ENCODE results near the gene PLA2G7. TPM values are rescaled to one million over a fixed set of nuclear protein-coding genes. Genes with fewer than 3 reads are reported as not detected.
"Not testable (repeated sequence)": the region's sequence is repeated elsewhere in the genome, so short reads cannot be mapped to it uniquely, and the experiment has no call there.

PLA2G7 gene
- polyA plus RNA-seq, 2 donors: 0.12 TPM

GRCh38 chr6:46772016-46772415 is 36.8 kb upstream of the PLA2G7 start:
- no peak overlapping the region for H3K27ac ChIP-seq (ENCODE audit: low read depth in 2 of 2, low read length in 1 of 2)
- H3K4me3 ChIP-seq (ENCODE audit: low read depth in 1 of 2, low read length in 2 of 2): no peak overlapping the region
- 88 to 91% methylated on average over 1 of the region's 1 CpG for WGBS, 2 donors
- H3K9me3 ChIP-seq (ENCODE audit: control insufficient read depth in 2 of 2, insufficient read depth in 1 of 2, low read depth in 1 of 2, low read length in 1 of 2): no peaks in the 10 kb centered on the region
- no peaks in the 10 kb centered on the region for H3K4me1 ChIP-seq (ENCODE audit: control insufficient read depth in 2 of 2, insufficient read depth in 2 of 2, low read length in 1 of 2)
- H3K27me3 ChIP-seq (ENCODE audit: control insufficient read depth in 1 of 2, insufficient read depth in 2 of 2, low read length in 2 of 2): no peaks in the 10 kb centered on the region
- no peaks in the 10 kb centered on the region for H3K36me3 ChIP-seq (ENCODE audit: control insufficient read depth in 2 of 2, insufficient read depth in 2 of 2, low read length in 1 of 2)

GRCh38 chr6:46764961-46765360 is 29.8 kb upstream of the PLA2G7 start:
- no peaks in the 10 kb centered on the region for H3K9me3 ChIP-seq (ENCODE audit: control insufficient read depth in 2 of 2, insufficient read depth in 1 of 2, low read depth in 1 of 2, low read length in 1 of 2)
- WGBS, 2 donors: 92 to 94% methylated on average over 5 of the region's 5 CpGs
- no peaks in the 10 kb centered on the region for H3K4me1 ChIP-seq (ENCODE audit: control insufficient read depth in 2 of 2, insufficient read depth in 2 of 2, low read length in 1 of 2)
- no peak overlapping the region for H3K27ac ChIP-seq (ENCODE audit: low read depth in 2 of 2, low read length in 1 of 2)
- no peaks in the 10 kb centered on the region for H3K27me3 ChIP-seq (ENCODE audit: control insufficient read depth in 1 of 2, insufficient read depth in 2 of 2, low read length in 2 of 2)
- no peak overlapping the region for H3K4me3 ChIP-seq (ENCODE audit: low read depth in 1 of 2, low read length in 2 of 2)
- H3K36me3 ChIP-seq (ENCODE audit: control insufficient read depth in 2 of 2, insufficient read depth in 2 of 2, low read length in 1 of 2): no peaks in the 10 kb centered on the region

GRCh38 chr6:46764280-46764679 is 29.1 kb upstream of the PLA2G7 start:
- not testable (repeated sequence) for H3K27ac ChIP-seq (ENCODE audit: low read depth in 2 of 2, low read length in 1 of 2); H3K4me3 ChIP-seq (ENCODE audit: low read depth in 1 of 2, low read length in 2 of 2); H3K36me3 ChIP-seq (ENCODE audit: control insufficient read depth in 2 of 2, insufficient read depth in 2 of 2, low read length in 1 of 2); H3K27me3 ChIP-seq (ENCODE audit: control insufficient read depth in 1 of 2, insufficient read depth in 2 of 2, low read length in 2 of 2); H3K4me1 ChIP-seq (ENCODE audit: control insufficient read depth in 2 of 2, insufficient read depth in 2 of 2, low read length in 1 of 2); H3K9me3 ChIP-seq (ENCODE audit: control insufficient read depth in 2 of 2, insufficient read depth in 1 of 2, low read depth in 1 of 2, low read length in 1 of 2)
- 93 to 95% methylated on average over 10 of the region's 10 CpGs for WGBS, 2 donors

- no peaks in the 10 kb centered on the region for H3K4me1 ChIP-seq (ENCODE audit: control insufficient read depth in 2 of 2, insufficient read depth in 2 of 2, low read length in 1 of 2)
- 80 to 84% methylated on average over 2 of the region's 2 CpGs for WGBS, 2 donors
- no peak overlapping the region for H3K4me3 ChIP-seq (ENCODE audit: low read depth in 1 of 2, low read length in 2 of 2)
These were observed 28.3 kb upstream of the PLA2G7 start for GRCh38 chr6:46763466-46763865.

GRCh38 chr6:46760925-46761324 is 25.8 kb upstream of the PLA2G7 start:
- Histone ChIP-seq H3K9me3 (ENCODE audit: control insufficient read depth in 2 of 2, insufficient read depth in 1 of 2, low read depth in 1 of 2, low read length in 1 of 2) (no peaks in the 10 kb centered on the region), H3K4me1 (ENCODE audit: control insufficient read depth in 2 of 2, insufficient read depth in 2 of 2, low read length in 1 of 2) (peaks cover 0 to 2% of the 10 kb centered on the region in 2 donors), H3K27ac (ENCODE audit: low read depth in 2 of 2, low read length in 1 of 2) (no peak overlapping the region), H3K36me3 (ENCODE audit: control insufficient read depth in 2 of 2, insufficient read depth in 2 of 2, low read length in 1 of 2) (no peaks in the 10 kb centered on the region), H3K4me3 (ENCODE audit: low read depth in 1 of 2, low read length in 2 of 2) (no peak overlapping the region), H3K27me3 (ENCODE audit: control insufficient read depth in 1 of 2, insufficient read depth in 2 of 2, low read length in 2 of 2) (no peaks in the 10 kb centered on the region)
- WGBS, 2 donors: 64 to 73% methylated on average over 3 of the region's 3 CpGs

More at GRCh38 chr6:46763466-46763865, 28.3 kb upstream of the PLA2G7 start:
- Histone ChIP-seq H3K9me3 (ENCODE audit: control insufficient read depth in 2 of 2, insufficient read depth in 1 of 2, low read depth in 1 of 2, low read length in 1 of 2) (no peaks in the 10 kb centered on the region), H3K27ac (ENCODE audit: low read depth in 2 of 2, low read length in 1 of 2) (no peak overlapping the region), H3K36me3 (ENCODE audit: control insufficient read depth in 2 of 2, insufficient read depth in 2 of 2, low read length in 1 of 2) (no peaks in the 10 kb centered on the region), H3K27me3 (ENCODE audit: control insufficient read depth in 1 of 2, insufficient read depth in 2 of 2, low read length in 2 of 2) (no peaks in the 10 kb centered on the region)

- Histone ChIP-seq H3K9me3 (ENCODE audit: control insufficient read depth in 2 of 2, insufficient read depth in 1 of 2, low read depth in 1 of 2, low read length in 1 of 2) (no peaks in the 10 kb centered on the region), H3K4me1 (ENCODE audit: control insufficient read depth in 2 of 2, insufficient read depth in 2 of 2, low read length in 1 of 2) (peaks cover 0 to 2% of the 10 kb centered on the region in 2 donors), H3K36me3 (ENCODE audit: control insufficient read depth in 2 of 2, insufficient read depth in 2 of 2, low read length in 1 of 2) (no peaks in the 10 kb centered on the region), H3K27me3 (ENCODE audit: control insufficient read depth in 1 of 2, insufficient read depth in 2 of 2, low read length in 2 of 2) (no peaks in the 10 kb centered on the region), H3K4me3 (ENCODE audit: low read depth in 1 of 2, low read length in 2 of 2) (no peak overlapping the region), H3K27ac (ENCODE audit: low read depth in 2 of 2, low read length in 1 of 2) (no peak overlapping the region)
- 92 to 93% methylated on average over 4 of the region's 4 CpGs for WGBS, 2 donors
These were observed 24.0 kb upstream of the PLA2G7 start for GRCh38 chr6:46758960-46759753.

GRCh38 chr6:46757214-46757596 is 22.0 kb upstream of the PLA2G7 start:
- Histone ChIP-seq H3K27ac (ENCODE audit: low read depth in 2 of 2, low read length in 1 of 2) (no peak overlapping the region), H3K9me3 (ENCODE audit: control insufficient read depth in 2 of 2, insufficient read depth in 1 of 2, low read depth in 1 of 2, low read length in 1 of 2) (no peaks in the 10 kb centered on the region), H3K4me1 (ENCODE audit: control insufficient read depth in 2 of 2, insufficient read depth in 2 of 2, low read length in 1 of 2) (peaks cover 0 to 2% of the 10 kb centered on the region in 2 donors), H3K36me3 (ENCODE audit: control insufficient read depth in 2 of 2, insufficient read depth in 2 of 2, low read length in 1 of 2) (no peaks in the 10 kb centered on the region), H3K4me3 (ENCODE audit: low read depth in 1 of 2, low read length in 2 of 2) (no peak overlapping the region), H3K27me3 (ENCODE audit: control insufficient read depth in 1 of 2, insufficient read depth in 2 of 2, low read length in 2 of 2) (no peaks in the 10 kb centered on the region)
- WGBS, 2 donors: 72 to 73% methylated on average over 2 of the region's 2 CpGs

GRCh38 chr6:46756469-46757213 is 21.5 kb upstream of the PLA2G7 start:
- no peaks in the 10 kb centered on the region for H3K27me3 ChIP-seq (ENCODE audit: control insufficient read depth in 1 of 2, insufficient read depth in 2 of 2, low read length in 2 of 2)
- no peaks in the 10 kb centered on the region for H3K36me3 ChIP-seq (ENCODE audit: control insufficient read depth in 2 of 2, insufficient read depth in 2 of 2, low read length in 1 of 2)
- WGBS, 2 donors: 58 to 59% methylated on average over 7 of the region's 7 CpGs
- H3K27ac ChIP-seq (ENCODE audit: low read depth in 2 of 2, low read length in 1 of 2): no peak overlapping the region
- no peaks in the 10 kb centered on the region for H3K9me3 ChIP-seq (ENCODE audit: control insufficient read depth in 2 of 2, insufficient read depth in 1 of 2, low read depth in 1 of 2, low read length in 1 of 2)
- no peak overlapping the region for H3K4me3 ChIP-seq (ENCODE audit: low read depth in 1 of 2, low read length in 2 of 2)
- peaks cover 0 to 2% of the 10 kb centered on the region in 2 donors for H3K4me1 ChIP-seq (ENCODE audit: control insufficient read depth in 2 of 2, insufficient read depth in 2 of 2, low read length in 1 of 2)

GRCh38 chr6:46755865-46756264 is 20.7 kb upstream of the PLA2G7 start:
- H3K27ac ChIP-seq (ENCODE audit: low read depth in 2 of 2, low read length in 1 of 2): no peak overlapping the region
- peaks cover 0 to 2% of the 10 kb centered on the region in 2 donors for H3K4me1 ChIP-seq (ENCODE audit: control insufficient read depth in 2 of 2, insufficient read depth in 2 of 2, low read length in 1 of 2)
- H3K36me3 ChIP-seq (ENCODE audit: control insufficient read depth in 2 of 2, insufficient read depth in 2 of 2, low read length in 1 of 2): no peaks in the 10 kb centered on the region
- H3K9me3 ChIP-seq (ENCODE audit: control insufficient read depth in 2 of 2, insufficient read depth in 1 of 2, low read depth in 1 of 2, low read length in 1 of 2): no peaks in the 10 kb centered on the region
- WGBS, 2 donors: 33 to 43% methylated on average over 1 of the region's 1 CpG
- H3K4me3 ChIP-seq (ENCODE audit: low read depth in 1 of 2, low read length in 2 of 2): no peak overlapping the region
- H3K27me3 ChIP-seq (ENCODE audit: control insufficient read depth in 1 of 2, insufficient read depth in 2 of 2, low read length in 2 of 2): no peaks in the 10 kb centered on the region
